Esophagus squamous epithelium (tissue), 4 donors: ENCODE data around the gene TCF19.

ENCODE experiments used
- POLR2A ChIP-seq, 4 donors: fragments of 450-650 bp; IDR thresholded peaks; one replicate each; pipeline ENCODE4 v1.6.1; 2017; ENCODE audit warnings: antibody characterized with exemption in 4 of 4, mild to moderate bottlenecking in 4 of 4, moderate library complexity in 3 of 4
- TF ChIP-seq, protein P1 (sequence below), 6 experiments: fragments of 450-650 bp in 4 of 6; fragments of 200-600 bp in 2 of 6; sonication (generic) in 2 of 6; IDR thresholded peaks; one replicate each; pipeline ENCODE4 v1.5.1; 2016 to 2019; ENCODE audit warnings: antibody characterized with exemption in 6 of 6, mild to moderate bottlenecking in 4 of 6, moderate library complexity in 4 of 6

DNA sequence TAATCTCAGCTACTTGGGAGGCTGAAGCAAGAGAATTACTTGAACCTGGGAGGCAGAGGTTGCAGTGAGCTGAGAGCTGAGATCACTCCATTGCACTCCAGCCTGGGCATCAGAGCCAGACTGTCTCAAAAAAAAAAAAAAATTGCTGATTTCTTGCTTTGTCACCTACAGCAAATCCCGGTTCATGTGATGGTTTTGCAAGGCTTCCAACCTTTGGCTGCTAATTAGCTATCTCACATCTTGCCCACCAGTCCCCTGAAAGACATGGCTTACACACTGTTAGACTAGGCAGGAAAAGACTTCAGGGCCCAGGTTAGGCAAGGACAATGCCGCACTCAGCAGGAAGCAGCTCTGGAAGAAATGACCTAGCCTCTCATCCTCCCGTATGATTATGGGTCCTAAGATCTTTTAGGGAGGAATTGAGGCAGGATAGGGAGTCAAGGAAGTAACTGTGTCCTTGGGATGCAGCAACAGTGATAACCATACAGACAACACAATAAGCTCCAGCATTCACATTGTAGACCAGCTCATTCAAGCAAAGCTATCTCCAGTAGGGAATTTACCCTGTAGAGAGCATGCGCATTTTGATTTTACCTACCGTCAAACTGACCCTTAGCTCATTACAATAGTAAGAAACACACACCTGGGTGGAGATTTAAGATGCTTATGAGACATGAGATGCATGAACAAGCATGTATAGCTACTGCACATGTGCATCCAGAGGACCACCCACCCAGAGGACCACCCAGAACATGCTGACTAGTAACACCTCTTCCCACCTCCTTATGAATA lies 52.5 kb downstream of the TCF19 start:
- TF ChIP-seq, protein P1, sequence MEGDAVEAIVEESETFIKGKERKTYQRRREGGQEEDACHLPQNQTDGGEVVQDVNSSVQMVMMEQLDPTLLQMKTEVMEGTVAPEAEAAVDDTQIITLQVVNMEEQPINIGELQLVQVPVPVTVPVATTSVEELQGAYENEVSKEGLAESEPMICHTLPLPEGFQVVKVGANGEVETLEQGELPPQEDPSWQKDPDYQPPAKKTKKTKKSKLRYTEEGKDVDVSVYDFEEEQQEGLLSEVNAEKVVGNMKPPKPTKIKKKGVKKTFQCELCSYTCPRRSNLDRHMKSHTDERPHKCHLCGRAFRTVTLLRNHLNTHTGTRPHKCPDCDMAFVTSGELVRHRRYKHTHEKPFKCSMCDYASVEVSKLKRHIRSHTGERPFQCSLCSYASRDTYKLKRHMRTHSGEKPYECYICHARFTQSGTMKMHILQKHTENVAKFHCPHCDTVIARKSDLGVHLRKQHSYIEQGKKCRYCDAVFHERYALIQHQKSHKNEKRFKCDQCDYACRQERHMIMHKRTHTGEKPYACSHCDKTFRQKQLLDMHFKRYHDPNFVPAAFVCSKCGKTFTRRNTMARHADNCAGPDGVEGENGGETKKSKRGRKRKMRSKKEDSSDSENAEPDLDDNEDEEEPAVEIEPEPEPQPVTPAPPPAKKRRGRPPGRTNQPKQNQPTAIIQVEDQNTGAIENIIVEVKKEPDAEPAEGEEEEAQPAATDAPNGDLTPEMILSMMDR (IDR thresholded peaks at IDR 0.05): no peak
- TF ChIP-seq POLR2A (IDR thresholded peaks at IDR 0.05): no peak
